HepG2 (cell line): Measurements from ENCODE around the gene SNX30. TPM values are rescaled to one million over a fixed set of nuclear protein-coding genes. Genes with fewer than 3 reads are reported as not detected.
A peak's percentile ranks its signal among the peaks of the same experiment; 100 is the strongest.

Source experiments
- ATF1 ChIP-seq: IDR thresholded peaks from 2 replicates; pipeline ENCODE4 v1.6.1; 2016; ENCODE audit warnings: mild to moderate bottlenecking, control low read depth
- CREB1 ChIP-seq, 2 experiments: fragments of 450-650 bp in 1 of 2; IDR thresholded peaks; 2 replicates each; pipeline ENCODE4 v1.6.1; 2016 to 2017; ENCODE audit warnings: control low read depth in 1 of 2, mild to moderate bottlenecking in 1 of 2, missing compliant biosample characterization in 1 of 2, missing genetic modification characterization in 1 of 2
- HMG20A ChIP-seq: IDR thresholded peaks from 2 replicates; pipeline ENCODE4 v1.6.1; 2016; ENCODE audit warnings: borderline replicate concordance
- HOXA3 ChIP-seq: sonication (generic); formaldehyde crosslinking; IDR thresholded peaks from 2 replicates; pipeline ENCODE4 v1.5.0; 2020; ENCODE audit warnings: missing genetic modification reagents
- KDM6A ChIP-seq: IDR thresholded peaks from 2 replicates; pipeline ENCODE4 v1.6.1; 2016; ENCODE audit warnings: low read depth
- NCOA1 ChIP-seq: sonication (generic); formaldehyde crosslinking; IDR thresholded peaks from 2 replicates; pipeline ENCODE4 v1.9.0; 2021; ENCODE audit warnings: missing genetic modification reagents
- NR2F2 ChIP-seq: IDR thresholded peaks from 2 replicates; pipeline ENCODE4 v1.6.1; 2012; ENCODE audit warnings: low read depth, inconsistent platforms, borderline replicate concordance
- PHF21A ChIP-seq: sonication (generic); formaldehyde crosslinking; IDR thresholded peaks from 2 replicates; pipeline ENCODE4 v1.5.0; 2020; ENCODE audit warnings: mild to moderate bottlenecking, missing genetic modification reagents
- POGZ ChIP-seq: sonication (generic); formaldehyde crosslinking; IDR thresholded peaks from 2 replicates; pipeline ENCODE4 v1.4.0; 2020; ENCODE audit warnings: mild to moderate bottlenecking, missing genetic modification reagents
- RARG ChIP-seq: sonication (generic); formaldehyde crosslinking; IDR thresholded peaks from 2 replicates; pipeline ENCODE4 v1.4.0; 2020; ENCODE audit warnings: low read depth, mild to moderate bottlenecking, missing genetic modification reagents
- SKI ChIP-seq: fragments of 450-650 bp; IDR thresholded peaks from one replicate; pipeline ENCODE4 v1.6.1; 2018; ENCODE audit warnings: mild to moderate bottlenecking; ENCODE audit not compliant: partially characterized antibody
- SOX13 ChIP-seq, 3 experiments: fragments of 450-650 bp in 1 of 3; sonication (generic) in 1 of 3; formaldehyde crosslinking in 1 of 3; IDR thresholded peaks in 2 of 3; conservative IDR thresholded peaks in 1 of 3; 2 replicates each; pipeline versions ENCODE4 v1.5.0 to v1.6.1; 2016 to 2020; ENCODE audit warnings: antibody characterized with exemption in 1 of 3, mild to moderate bottlenecking in 1 of 3, missing compliant biosample characterization in 1 of 3, missing genetic modification reagents in 1 of 3, moderate library complexity in 1 of 3
- TAF1 ChIP-seq: sonication (generic); formaldehyde crosslinking; IDR thresholded peaks from 2 replicates; pipeline ENCODE4 v1.4.0; 2020; ENCODE audit warnings: missing genetic modification reagents
- ZFP62 ChIP-seq: sonication (generic); formaldehyde crosslinking; IDR thresholded peaks from 2 replicates; pipeline ENCODE4 v1.4.0; 2020; ENCODE audit warnings: missing genetic modification reagents
- ZNF331 ChIP-seq: sonication (generic); formaldehyde crosslinking; IDR thresholded peaks from 2 replicates; pipeline ENCODE4 v1.4.0; 2020; ENCODE audit warnings: missing genetic modification reagents
- ZNF33A ChIP-seq: sonication (generic); formaldehyde crosslinking; IDR thresholded peaks from 2 replicates; pipeline ENCODE4 v1.5.1; 2020; ENCODE audit warnings: missing genetic modification reagents, mild to moderate bottlenecking, moderate library complexity, borderline replicate concordance
- ZNF34 ChIP-seq: sonication (generic); formaldehyde crosslinking; IDR thresholded peaks from 2 replicates; pipeline ENCODE4 v1.4.0; 2020; ENCODE audit warnings: mild to moderate bottlenecking, missing genetic modification reagents, borderline replicate concordance
- ZNF614 ChIP-seq: IDR thresholded peaks from 2 replicates; pipeline ENCODE4 v1.6.1; 2018; ENCODE audit warnings: missing biosample characterization, missing genetic modification reagents, inconsistent platforms, borderline replicate concordance
- polyA plus RNA-seq, 8 experiments: library from polyadenylated mRNA; depleted of rRNA in 3 of 8; stranded (reverse) in 7 of 8; unstranded in 1 of 8; fragments of >200 nt; fragmentation: Illumina TruSeq in 4 of 8; extraction: Trizol in 4 of 8; gene quantifications; 2 replicates each; pipeline versions ENCODE4 v1.2.1 to v1.2.3, GENCODE V29; 2011 to 2016; ENCODE audit warnings: low read depth in 4 of 8, missing spikeins in 1 of 8, mixed read lengths in 1 of 8; ENCODE audit not compliant: insufficient read depth in 1 of 8
- total RNA-seq, 5 experiments: library from RNA; depleted of rRNA; stranded (reverse); fragments of >200 nt; fragmentation: Illumina TruSeq; extraction: Trizol; gene quantifications; 2 replicates each; pipeline ENCODE4 v1.2.3, GENCODE V29; 2016; ENCODE audit warnings: low read depth in 1 of 5
- TF ChIP-seq, protein P1 (sequence below): sonication (generic); formaldehyde crosslinking; IDR thresholded peaks from 2 replicates; pipeline ENCODE4 v1.4.0; 2020; ENCODE audit warnings: missing genetic modification reagents, borderline replicate concordance
- TF ChIP-seq, protein P2 (sequence below): sonication (generic); formaldehyde crosslinking; IDR thresholded peaks from 2 replicates; pipeline ENCODE4 v1.8.0; 2022; ENCODE audit warnings: missing genetic modification reagents, mild to moderate bottlenecking, inconsistent platforms, borderline replicate concordance
- TF ChIP-seq, protein P3 (sequence below): sonication (generic); formaldehyde crosslinking; IDR thresholded peaks from 2 replicates; pipeline ENCODE4 v1.8.0; 2022; ENCODE audit warnings: missing genetic modification reagents, mild to moderate bottlenecking, moderate library complexity, borderline replicate concordance
- TF ChIP-seq, protein P4 (sequence below): sonication (generic); formaldehyde crosslinking; IDR thresholded peaks from 2 replicates; pipeline ENCODE4 v1.5.0; 2020; ENCODE audit warnings: missing genetic modification reagents

Gene SNX30
- total and polyA plus RNA-seq, 2 of the 13 experiments (the other 11 are each of a cell fraction or from before 2014, with no cell fraction given): 4.4 to 12.4 TPM

DNA sequence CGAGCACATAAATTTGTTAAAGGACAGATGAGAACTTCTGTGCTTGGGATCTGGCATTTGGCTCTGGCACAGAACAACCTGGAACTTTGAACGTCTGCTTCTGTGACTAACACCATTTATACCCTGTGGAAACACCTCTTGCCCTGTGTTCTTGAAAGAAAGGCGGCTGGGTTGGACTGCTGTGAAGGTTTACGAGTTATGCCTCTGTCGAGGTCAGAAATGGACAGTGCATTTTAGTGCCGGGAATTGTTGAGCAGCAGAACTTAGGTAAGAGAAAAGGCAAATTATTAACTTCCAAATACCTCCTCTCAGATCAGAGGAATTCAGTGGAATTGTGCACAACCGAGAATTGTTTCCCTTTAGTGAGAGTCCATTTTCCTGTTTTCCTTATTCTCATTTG lies 18.6 kb upstream of the SNX30 start (continued):
- TF ChIP-seq, protein P1, sequence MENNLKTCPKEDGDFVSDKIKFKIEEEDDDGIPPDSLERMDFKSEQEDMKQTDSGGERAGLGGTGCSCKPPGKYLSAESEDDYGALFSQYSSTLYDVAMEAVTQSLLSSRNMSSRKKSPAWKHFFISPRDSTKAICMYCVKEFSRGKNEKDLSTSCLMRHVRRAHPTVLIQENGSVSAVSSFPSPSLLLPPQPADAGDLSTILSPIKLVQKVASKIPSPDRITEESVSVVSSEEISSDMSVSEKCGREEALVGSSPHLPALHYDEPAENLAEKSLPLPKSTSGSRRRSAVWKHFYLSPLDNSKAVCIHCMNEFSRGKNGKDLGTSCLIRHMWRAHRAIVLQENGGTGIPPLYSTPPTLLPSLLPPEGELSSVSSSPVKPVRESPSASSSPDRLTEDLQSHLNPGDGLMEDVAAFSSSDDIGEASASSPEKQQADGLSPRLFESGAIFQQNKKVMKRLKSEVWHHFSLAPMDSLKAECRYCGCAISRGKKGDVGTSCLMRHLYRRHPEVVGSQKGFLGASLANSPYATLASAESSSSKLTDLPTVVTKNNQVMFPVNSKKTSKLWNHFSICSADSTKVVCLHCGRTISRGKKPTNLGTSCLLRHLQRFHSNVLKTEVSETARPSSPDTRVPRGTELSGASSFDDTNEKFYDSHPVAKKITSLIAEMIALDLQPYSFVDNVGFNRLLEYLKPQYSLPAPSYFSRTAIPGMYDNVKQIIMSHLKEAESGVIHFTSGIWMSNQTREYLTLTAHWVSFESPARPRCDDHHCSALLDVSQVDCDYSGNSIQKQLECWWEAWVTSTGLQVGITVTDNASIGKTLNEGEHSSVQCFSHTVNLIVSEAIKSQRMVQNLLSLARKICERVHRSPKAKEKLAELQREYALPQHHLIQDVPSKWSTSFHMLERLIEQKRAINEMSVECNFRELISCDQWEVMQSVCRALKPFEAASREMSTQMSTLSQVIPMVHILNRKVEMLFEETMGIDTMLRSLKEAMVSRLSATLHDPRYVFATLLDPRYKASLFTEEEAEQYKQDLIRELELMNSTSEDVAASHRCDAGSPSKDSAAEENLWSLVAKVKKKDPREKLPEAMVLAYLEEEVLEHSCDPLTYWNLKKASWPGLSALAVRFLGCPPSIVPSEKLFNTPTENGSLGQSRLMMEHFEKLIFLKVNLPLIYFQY (CRISPR knock-in tag): no peak
- TF ChIP-seq PHF21A (peak; percentile 47; the same call in 1 of the 2 replicates), ZNF614 (CRISPR knock-in tag) (peak; percentile 63; the same call in 1 of the 2 replicates), SKI (peak; percentile 48), ATF1 (CRISPR knock-in tag) (0 out of 2 replicates have a peak, but pooled peaks have one; percentile 43), HOXA3 (peak; percentile 34; the same call in 1 of the 2 replicates), RARG (0 out of 2 replicates have a peak, but pooled peaks have one; percentile 70), ZNF34 (0 out of 2 replicates have a peak, but pooled peaks have one; percentile 34), POGZ (CRISPR knock-in tag) (0 out of 2 replicates have a peak, but pooled peaks have one; percentile 16), SOX13 (IDR thresholded peaks at IDR 0.05) (no peak), SOX13 (CRISPR knock-in tag; conservative IDR thresholded peaks at IDR 0.05 in 1 of 2, IDR thresholded peaks at IDR 0.05 in 1 of 2) (peak in 1 of 2 experiments; percentile 72; a peak in 1 of 4 replicates), TAF1 (CRISPR knock-in tag) (peak; percentile 36; the same call in 1 of the 2 replicates), ZNF33A (0 out of 2 replicates have a peak, but pooled peaks have one; percentile 33), HMG20A (CRISPR knock-in tag) (peak; percentile 56; the same call in 1 of the 2 replicates), KDM6A (peak; percentile 55), ZNF331 (CRISPR knock-in tag) (peak; percentile 72; the same call in 1 of the 2 replicates), CREB1 (IDR thresholded peaks at IDR 0.05) (no peak), CREB1 (CRISPR knock-in tag; IDR thresholded peaks at IDR 0.05) (no peak), NR2F2 (0 out of 2 replicates have a peak, but pooled peaks have one; percentile 24), NCOA1 (no peak), ZFP62 (CRISPR knock-in tag) (no peak)
- TF ChIP-seq, protein P2, sequence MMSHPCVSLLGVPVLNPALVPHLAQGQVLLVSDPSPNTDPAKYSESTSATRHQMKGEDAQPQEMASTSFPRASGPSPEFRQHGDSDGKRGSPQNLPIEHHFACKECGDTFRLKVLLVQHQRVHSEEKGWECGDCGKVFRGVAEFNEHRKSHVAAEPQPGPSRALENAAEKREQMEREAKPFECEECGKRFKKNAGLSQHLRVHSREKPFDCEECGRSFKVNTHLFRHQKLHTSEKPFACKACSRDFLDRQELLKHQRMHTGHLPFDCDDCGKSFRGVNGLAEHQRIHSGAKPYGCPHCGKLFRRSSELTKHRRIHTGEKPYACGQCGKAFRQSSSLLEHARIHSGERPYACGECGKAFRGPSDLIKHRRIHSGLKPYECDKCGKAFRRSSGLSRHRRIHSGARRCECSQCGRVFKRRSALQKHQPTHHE (CRISPR knock-in tag): 0 out of 2 replicates have a peak, but pooled peaks have one; percentile 32
- TF ChIP-seq, protein P3, sequence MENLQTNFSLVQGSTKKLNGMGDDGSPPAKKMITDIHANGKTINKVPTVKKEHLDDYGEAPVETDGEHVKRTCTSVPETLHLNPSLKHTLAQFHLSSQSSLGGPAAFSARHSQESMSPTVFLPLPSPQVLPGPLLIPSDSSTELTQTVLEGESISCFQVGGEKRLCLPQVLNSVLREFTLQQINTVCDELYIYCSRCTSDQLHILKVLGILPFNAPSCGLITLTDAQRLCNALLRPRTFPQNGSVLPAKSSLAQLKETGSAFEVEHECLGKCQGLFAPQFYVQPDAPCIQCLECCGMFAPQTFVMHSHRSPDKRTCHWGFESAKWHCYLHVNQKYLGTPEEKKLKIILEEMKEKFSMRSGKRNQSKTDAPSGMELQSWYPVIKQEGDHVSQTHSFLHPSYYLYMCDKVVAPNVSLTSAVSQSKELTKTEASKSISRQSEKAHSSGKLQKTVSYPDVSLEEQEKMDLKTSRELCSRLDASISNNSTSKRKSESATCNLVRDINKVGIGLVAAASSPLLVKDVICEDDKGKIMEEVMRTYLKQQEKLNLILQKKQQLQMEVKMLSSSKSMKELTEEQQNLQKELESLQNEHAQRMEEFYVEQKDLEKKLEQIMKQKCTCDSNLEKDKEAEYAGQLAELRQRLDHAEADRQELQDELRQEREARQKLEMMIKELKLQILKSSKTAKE (CRISPR knock-in tag): no peak
- TF ChIP-seq, protein P4, sequence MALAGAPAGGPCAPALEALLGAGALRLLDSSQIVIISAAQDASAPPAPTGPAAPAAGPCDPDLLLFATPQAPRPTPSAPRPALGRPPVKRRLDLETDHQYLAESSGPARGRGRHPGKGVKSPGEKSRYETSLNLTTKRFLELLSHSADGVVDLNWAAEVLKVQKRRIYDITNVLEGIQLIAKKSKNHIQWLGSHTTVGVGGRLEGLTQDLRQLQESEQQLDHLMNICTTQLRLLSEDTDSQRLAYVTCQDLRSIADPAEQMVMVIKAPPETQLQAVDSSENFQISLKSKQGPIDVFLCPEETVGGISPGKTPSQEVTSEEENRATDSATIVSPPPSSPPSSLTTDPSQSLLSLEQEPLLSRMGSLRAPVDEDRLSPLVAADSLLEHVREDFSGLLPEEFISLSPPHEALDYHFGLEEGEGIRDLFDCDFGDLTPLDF (CRISPR knock-in tag): no peak
